ENCODE results near the gene FOXN4.

Gene FOXN4

GRCh38 chr12:109271418-109271817 lies 37.7 kb downstream of the FOXN4 start:
- no peak for DNase-seq (ENCODE audit: low read depth)
- H3K4me3 ChIP-seq (ENCODE audit: control insufficient read depth, low read depth, low read length) = no peak overlapping the region
- TF ChIP-seq, protein P1, sequence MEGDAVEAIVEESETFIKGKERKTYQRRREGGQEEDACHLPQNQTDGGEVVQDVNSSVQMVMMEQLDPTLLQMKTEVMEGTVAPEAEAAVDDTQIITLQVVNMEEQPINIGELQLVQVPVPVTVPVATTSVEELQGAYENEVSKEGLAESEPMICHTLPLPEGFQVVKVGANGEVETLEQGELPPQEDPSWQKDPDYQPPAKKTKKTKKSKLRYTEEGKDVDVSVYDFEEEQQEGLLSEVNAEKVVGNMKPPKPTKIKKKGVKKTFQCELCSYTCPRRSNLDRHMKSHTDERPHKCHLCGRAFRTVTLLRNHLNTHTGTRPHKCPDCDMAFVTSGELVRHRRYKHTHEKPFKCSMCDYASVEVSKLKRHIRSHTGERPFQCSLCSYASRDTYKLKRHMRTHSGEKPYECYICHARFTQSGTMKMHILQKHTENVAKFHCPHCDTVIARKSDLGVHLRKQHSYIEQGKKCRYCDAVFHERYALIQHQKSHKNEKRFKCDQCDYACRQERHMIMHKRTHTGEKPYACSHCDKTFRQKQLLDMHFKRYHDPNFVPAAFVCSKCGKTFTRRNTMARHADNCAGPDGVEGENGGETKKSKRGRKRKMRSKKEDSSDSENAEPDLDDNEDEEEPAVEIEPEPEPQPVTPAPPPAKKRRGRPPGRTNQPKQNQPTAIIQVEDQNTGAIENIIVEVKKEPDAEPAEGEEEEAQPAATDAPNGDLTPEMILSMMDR (IDR thresholded peaks at IDR 0.05; ENCODE audit: control insufficient read depth, insufficient read depth, low read depth, low read length, missing control alignments) = no peak

GRCh38 chr12:109270494-109270893 lies 38.6 kb downstream of the FOXN4 start:
- DNase-seq (ENCODE audit: low read depth) = no peak
- no peak overlapping the region for H3K4me3 ChIP-seq (ENCODE audit: control insufficient read depth, low read depth, low read length)
- TF ChIP-seq, protein P1 (IDR thresholded peaks at IDR 0.05; ENCODE audit: control insufficient read depth, insufficient read depth, low read depth, low read length, missing control alignments) = no peak

DNA sequence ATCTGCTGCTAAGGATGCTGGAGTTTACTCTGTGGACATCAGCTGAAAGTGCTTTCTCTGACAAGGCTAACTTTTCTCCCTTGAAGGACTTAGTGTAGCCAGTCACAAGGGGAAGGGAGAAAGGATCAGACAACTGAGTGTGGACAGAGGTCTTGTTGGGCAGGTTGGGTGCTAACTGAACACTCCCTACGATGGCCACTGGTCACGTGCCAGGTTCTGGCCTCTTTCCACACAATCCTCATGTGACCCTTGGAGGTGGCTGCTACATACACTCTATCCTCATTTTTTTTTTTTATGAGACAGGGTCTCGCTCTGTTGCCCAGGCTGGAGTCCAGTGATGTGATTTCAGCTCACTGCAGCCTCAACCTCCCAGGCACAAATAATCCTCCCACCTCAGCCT lies 39.7 kb downstream of the FOXN4 start:
- H3K4me3 ChIP-seq (ENCODE audit: control insufficient read depth, low read depth, low read length) = no peak overlapping the region
- TF ChIP-seq, protein P1 (IDR thresholded peaks at IDR 0.05; ENCODE audit: control insufficient read depth, insufficient read depth, low read depth, low read length, missing control alignments) = no peak
- no peak for DNase-seq (ENCODE audit: low read depth)

DNA sequence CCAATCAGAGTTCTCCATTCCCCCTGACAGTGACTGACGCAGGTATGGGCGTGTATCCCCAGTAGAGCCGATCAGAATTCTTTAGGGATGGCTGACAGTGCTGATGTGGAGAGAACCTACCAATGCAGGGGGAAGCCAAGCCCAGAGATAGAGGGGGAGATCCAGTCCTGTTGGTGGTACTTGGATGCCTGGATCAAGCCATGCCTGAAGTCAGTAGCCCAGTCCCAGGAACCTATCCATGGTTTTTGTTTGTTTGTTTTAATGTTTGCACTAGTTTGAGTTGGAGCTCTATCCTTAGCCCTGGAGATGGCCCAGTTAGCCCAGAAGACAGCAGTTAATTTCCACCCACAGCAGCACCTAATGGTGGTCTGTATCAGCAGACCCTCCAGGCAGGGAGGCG lies 40.2 kb downstream of the FOXN4 start:
- DNase-seq (ENCODE audit: low read depth) = no peak
- H3K4me3 ChIP-seq (ENCODE audit: control insufficient read depth, low read depth, low read length) = no peak overlapping the region
- TF ChIP-seq, protein P1 (IDR thresholded peaks at IDR 0.05; ENCODE audit: control insufficient read depth, insufficient read depth, low read depth, low read length, missing control alignments) = no peak

- no peak for DNase-seq (ENCODE audit: low read depth)
- TF ChIP-seq, protein P1 (IDR thresholded peaks at IDR 0.05; ENCODE audit: control insufficient read depth, insufficient read depth, low read depth, low read length, missing control alignments) = no peak
Observed at GRCh38 chr12:109267361-109267760, 41.7 kb downstream of the FOXN4 start.

DNA sequence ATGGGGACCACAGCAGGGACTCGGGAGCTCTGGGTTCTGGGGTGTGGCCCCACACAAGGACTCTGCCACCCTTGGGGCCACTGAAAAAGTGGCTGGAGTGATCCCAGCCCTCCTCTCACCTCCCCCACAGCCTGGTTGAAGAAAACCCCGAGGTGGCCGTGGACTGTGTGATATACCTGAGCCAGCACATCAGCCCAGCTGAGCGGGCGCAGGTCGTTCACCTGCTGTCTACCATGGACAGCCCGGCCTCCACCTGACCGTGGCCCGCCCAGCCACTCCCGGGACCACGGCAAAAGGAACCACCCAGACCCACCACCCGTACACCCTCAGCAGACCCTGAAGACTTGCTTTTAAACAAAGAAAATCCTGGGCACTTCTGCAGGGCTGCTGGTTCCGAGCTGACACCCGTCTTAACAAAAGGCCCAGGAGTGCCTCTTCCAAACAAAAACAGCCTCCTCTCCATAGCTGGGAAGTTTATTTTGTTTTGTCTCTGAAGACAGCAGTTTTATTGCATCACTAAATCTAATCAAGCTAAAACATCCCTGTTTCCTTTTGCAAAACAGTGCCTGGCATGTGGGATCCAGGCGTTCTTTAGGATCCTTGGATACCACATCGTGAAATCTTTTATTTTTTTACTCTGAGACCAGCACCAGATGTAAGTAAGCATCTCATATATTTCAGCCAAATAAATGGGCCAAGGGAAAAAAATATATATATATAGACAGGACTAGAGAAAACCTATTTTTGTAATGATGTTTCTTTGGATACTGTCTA lies 42.8 kb downstream of the FOXN4 start:
- no peak overlapping the region for H3K4me3 ChIP-seq (ENCODE audit: control insufficient read depth, low read depth, low read length)
- no peak for DNase-seq (ENCODE audit: low read depth)
- TF ChIP-seq, protein P1 (IDR thresholded peaks at IDR 0.05; ENCODE audit: control insufficient read depth, insufficient read depth, low read depth, low read length, missing control alignments) = no peak

More at GRCh38 chr12:109267361-109267760, 41.7 kb downstream of the FOXN4 start:
- no peak overlapping the region for H3K4me3 ChIP-seq (ENCODE audit: control insufficient read depth, low read depth, low read length)

Measured in AG09309 (cell line).